ENCODE data around the gene CLDND2. TPM values are rescaled to one million over a fixed set of nuclear protein-coding genes. Genes with fewer than 3 reads are reported as not detected.

Gene CLDND2
- total and polyA plus RNA-seq, 2 of the 8 experiments (the other 6 are each of a cell fraction or from before 2014, with no cell fraction given): 0.21 to 0.56 TPM

- no peak overlapping the region for H3K9ac ChIP-seq (replicated peaks in 1 of 4; ENCODE audit: extremely low read depth in 1 of 4, low read depth in 3 of 4, low read length in 3 of 4)
- peaks cover 0 to 3% of the 10 kb centered on the region in 2 experiments for H4K20me1 ChIP-seq (replicated peaks in 1 of 2; ENCODE audit: control insufficient read depth in 1 of 2, insufficient read depth in 2 of 2, low read length in 2 of 2)
- H2BK5ac ChIP-seq (ENCODE audit: low read depth, low read length): no peak overlapping the region
- no peak overlapping the region for H2BK120ac ChIP-seq (replicated peaks; ENCODE audit: low read depth, low read length)
- no peak for DNase-seq (ENCODE audit: low read depth in 1 of 2, low spot score in 2 of 2)
- H3K23ac ChIP-seq (ENCODE audit: insufficient read length): no peak overlapping the region
- no peak overlapping the region for H2AK5ac ChIP-seq (ENCODE audit: low read depth, low read length)
- no peak overlapping the region for H2BK12ac ChIP-seq (ENCODE audit: low read depth, low read length)
- H3K27me3 ChIP-seq (replicated peaks in 1 of 4; ENCODE audit: control insufficient read depth in 3 of 4, extremely low read depth in 1 of 4, insufficient read depth in 3 of 4, low read length in 3 of 4): no peaks in the 10 kb centered on the region
- H4K5ac ChIP-seq (ENCODE audit: insufficient read length, low read depth, low read length): no peak overlapping the region
- no peaks in the 10 kb centered on the region for H3K79me2 ChIP-seq (ENCODE audit: control insufficient read depth in 1 of 2, insufficient read depth in 2 of 2, low read length in 2 of 2)
- ChIA-PET CTCF (ENCODE audit: partially characterized antibody) (interaction anchor here (0.6 to 2.0 kb wide), 4 partner anchors 11 to 23 kb away, joined by 3 to 5 read pairs (median 3); no protein-coding TSS in a partner anchor), POLR2A (ENCODE audit: partially characterized antibody) (interaction anchor here (1.2 to 1.6 kb wide), 5 partner anchors 10 to 70 kb away, joined by 3 to 12 read pairs (median 4); partner anchors contain the start of genes C19orf84 and VSIG10L)
- no peak overlapping the region for H3K4me3 ChIP-seq (ENCODE audit: extremely low read depth in 1 of 4, insufficient read depth in 2 of 4, low read depth in 3 of 4, low read length in 4 of 4)
- no peak overlapping the region for H2BK20ac ChIP-seq (ENCODE audit: low read length)
- no peaks in the 10 kb centered on the region for H3K36me3 ChIP-seq (ENCODE audit: control insufficient read depth in 2 of 4, insufficient read depth in 4 of 4, low read length in 3 of 4)
- H3K56ac ChIP-seq (replicated peaks; ENCODE audit: insufficient read length, low read depth, low read length): no peak overlapping the region
- H3K18ac ChIP-seq (ENCODE audit: extremely low read depth, low read length): no peak overlapping the region
- no peak overlapping the region for H3K4ac ChIP-seq (replicated peaks; ENCODE audit: insufficient read length, low read depth, low read length)
- no peak overlapping the region for H4K91ac ChIP-seq (replicated peaks; ENCODE audit: insufficient read length, low read length)
- no peak overlapping the region for H2BK15ac ChIP-seq (ENCODE audit: low read length)
- H3K4me2 ChIP-seq (ENCODE audit: insufficient read depth in 1 of 2, low read depth in 2 of 2, low read length in 2 of 2): no peak overlapping the region
- 86% methylated on average over 10 of the region's 11 CpGs; no CpG with 5 or more reads in 1 of the 2 experiments for WGBS, 2 experiments (ENCODE audit: extremely low coverage in 1 of 2, insufficient coverage in 1 of 2, insufficient read length in 1 of 2, insufficient replicate concordance in 2 of 2, low coverage in 1 of 2, low lambda C conversion rate in 2 of 2, missing lambda C conversion rate in 1 of 2)
- no peaks in the 10 kb centered on the region for H3K23me2 ChIP-seq (ENCODE audit: low read depth, low read length)
- no peak for FAIRE-seq
- no peak for TF ChIP-seq CBX5 (IDR thresholded peaks at IDR 0.05; ENCODE audit: low read depth, low read length)
- no peak for TF ChIP-seq YY1 (IDR thresholded peaks at IDR 0.05; ENCODE audit: low read depth, low read length)
- no peak for TF ChIP-seq MAX (IDR thresholded peaks at IDR 0.05)
- TF ChIP-seq RBBP5 (IDR thresholded peaks at IDR 0.05; ENCODE audit: borderline replicate concordance, low read depth, low read length): no peak
- TF ChIP-seq TAF1 (IDR thresholded peaks at IDR 0.05; ENCODE audit: low read depth, low read length): no peak
- no peak for TF ChIP-seq POLR2A (IDR thresholded peaks at IDR 0.05; ENCODE audit: control extremely low read depth in 1 of 2, low read depth in 2 of 2, low read length in 2 of 2)
- TF ChIP-seq SRF (IDR thresholded peaks at IDR 0.05; ENCODE audit: low read depth, low read length): no peak
- no peak for TF ChIP-seq SIN3A (conservative IDR thresholded peaks at IDR 0.05 in 1 of 2, IDR thresholded peaks at IDR 0.05 in 1 of 2; ENCODE audit: low read depth in 1 of 2, low read length in 2 of 2)
- H3K79me1 ChIP-seq (ENCODE audit: low read depth, low read length): no peaks in the 10 kb centered on the region
- no peak overlapping the region for H2AFZ ChIP-seq (ENCODE audit: low read length)
- H3K14ac ChIP-seq (ENCODE audit: insufficient read length): no peak overlapping the region
- no peak overlapping the region for H3K27ac ChIP-seq (ENCODE audit: low read depth, low read length)
- no peak overlapping the region for H4K8ac ChIP-seq (ENCODE audit: extremely low read depth, insufficient read depth, low read length)
- peaks cover 3 to 9% (median 7%) of the 10 kb centered on the region in 4 experiments for H3K4me1 ChIP-seq (replicated peaks in 1 of 4; ENCODE audit: control insufficient read depth in 3 of 4, insufficient read depth in 4 of 4, low read length in 3 of 4)
- H3K9me3 ChIP-seq (ENCODE audit: insufficient read depth in 2 of 2, low read depth in 1 of 2, low read length in 1 of 2): no peaks in the 10 kb centered on the region
Measured at GRCh38 chr19:51351266-51351990, 17.4 kb downstream of the CLDND2 start.

All from H1 (cell line).